ENCODE results near the gene SUPT3H. TPM values are rescaled to one million over a fixed set of nuclear protein-coding genes. Genes with fewer than 3 reads are reported as not detected.

Gene SUPT3H
- total RNA-seq, 6 experiments from 2014 or later: 5.6 to 8.2 (median 6.5) TPM

GRCh38 chr6:45305546-45305945, 72.2 kb downstream of the SUPT3H start:
- no peak for DNase-seq
- peaks cover 3% of the 10 kb centered on the region; the same call in 1 of the 2 replicates for H3K9me3 Mint-ChIP-seq
- no peak overlapping the region for H3K27ac Mint-ChIP-seq
- peaks cover 15% of the 10 kb centered on the region for H3K36me3 Mint-ChIP-seq (ENCODE audit: low read depth)
- H3K27me3 Mint-ChIP-seq (ENCODE audit: insufficient read depth): no peaks in the 10 kb centered on the region
- no peak for TF ChIP-seq CTCF (IDR thresholded peaks at IDR 0.05)
- peaks cover 8% of the 10 kb centered on the region; the same call in 1 of the 2 replicates for H3K4me1 Mint-ChIP-seq (ENCODE audit: low read depth)
- H3K4me3 Mint-ChIP-seq: no peak overlapping the region

GRCh38 chr6:45302832-45303231, 74.9 kb downstream of the SUPT3H start:
- H3K4me3 Mint-ChIP-seq: no peak overlapping the region
- no peak for DNase-seq
- no peak for TF ChIP-seq CTCF (IDR thresholded peaks at IDR 0.05)
- no peaks in the 10 kb centered on the region for H3K27me3 Mint-ChIP-seq (ENCODE audit: insufficient read depth)
- H3K4me1 Mint-ChIP-seq (ENCODE audit: low read depth): peaks cover 8% of the 10 kb centered on the region; the same call in 1 of the 2 replicates
- H3K9me3 Mint-ChIP-seq: peaks cover 3% of the 10 kb centered on the region; the same call in 1 of the 2 replicates
- H3K27ac Mint-ChIP-seq: no peak overlapping the region
- peaks cover 11% of the 10 kb centered on the region for H3K36me3 Mint-ChIP-seq (ENCODE audit: low read depth)

- Mint-ChIP-seq H3K36me3 (ENCODE audit: low read depth) (peaks cover 9% of the 10 kb centered on the region; the same call in 1 of the 2 replicates), H3K9me3 (peaks cover 3% of the 10 kb centered on the region; the same call in 1 of the 2 replicates), H3K27ac (no peak overlapping the region), H3K4me1 (ENCODE audit: low read depth) (peaks cover 8% of the 10 kb centered on the region; the same call in 1 of the 2 replicates), H3K4me3 (no peak overlapping the region), H3K27me3 (ENCODE audit: insufficient read depth) (no peaks in the 10 kb centered on the region)
- DNase-seq: no peak
- TF ChIP-seq CTCF (IDR thresholded peaks at IDR 0.05): no peak
Measured at GRCh38 chr6:45301348-45302142, 76.2 kb downstream of the SUPT3H start.

- Mint-ChIP-seq H3K27ac (no peak overlapping the region), H3K4me3 (no peak overlapping the region), H3K27me3 (ENCODE audit: insufficient read depth) (no peaks in the 10 kb centered on the region), H3K36me3 (ENCODE audit: low read depth) (peaks cover under 1% of the 10 kb centered on the region; the same call in 1 of the 2 replicates), H3K4me1 (ENCODE audit: low read depth) (peaks cover 6% of the 10 kb centered on the region; the same call in 1 of the 2 replicates), H3K9me3 (no peaks in the 10 kb centered on the region)
- TF ChIP-seq CTCF (IDR thresholded peaks at IDR 0.05): no peak
- DNase-seq: no peak
Measured at GRCh38 chr6:45300736-45301135, 77.0 kb downstream of the SUPT3H start.

- Mint-ChIP-seq H3K4me1 (ENCODE audit: low read depth) (no peaks in the 10 kb centered on the region), H3K27me3 (ENCODE audit: insufficient read depth) (no peaks in the 10 kb centered on the region), H3K4me3 (no peak overlapping the region), H3K27ac (no peak overlapping the region), H3K9me3 (no peaks in the 10 kb centered on the region), H3K36me3 (ENCODE audit: low read depth) (no peaks in the 10 kb centered on the region)
- DNase-seq: no peak
- TF ChIP-seq CTCF (IDR thresholded peaks at IDR 0.05): no peak
Measured at GRCh38 chr6:45299096-45299581, 78.6 kb downstream of the SUPT3H start.
